ENCODE measurements around the gene RPL18A. TPM values are rescaled to one million over a fixed set of nuclear protein-coding genes. Genes with fewer than 3 reads are reported as not detected.

The RPL18A gene
- 1,000 to 10,000 TPM; 2,078 to 2,184 TPM for total RNA-seq

- H3K27ac Mint-ChIP-seq = peak within 1 kb of the TSS; percentile 96
- peaks cover 33% of the 10 kb centered on the region for H3K4me1 Mint-ChIP-seq (ENCODE audit: low read depth)
- ChIA-PET CTCF (interaction anchor here (0.5 to 9.8 kb wide), 57 partner anchors 8 to 419 kb away, joined by 3 to 289 read pairs (median 4); partner anchors contain the start of genes B3GNT3, CCDC124, FCHO1 and IL12RB1), POLR2A (interaction anchor here (0.6 to 3.7 kb wide), 13 partner anchors 11 to 343 kb away, joined by 3 to 69 read pairs (median 3); partner anchors contain the start of genes CCDC124, FCHO1, JAK3 and SLC5A5)
- peak within 1 kb of the TSS; percentile 91 for H3K4me3 Mint-ChIP-seq
- H3K36me3 Mint-ChIP-seq (ENCODE audit: low read depth) = peaks cover 42% of the 10 kb centered on the region
- peaks cover 2% of the 10 kb centered on the region for H3K27me3 Mint-ChIP-seq (ENCODE audit: low read depth)
- no peaks in the 10 kb centered on the region for H3K9me3 Mint-ChIP-seq (ENCODE audit: insufficient read depth)
- ATAC-seq (peak; percentile 97), DNase-seq (peak; percentile 100)
Measured at GRCh38 chr19:17859533-17860330, at the start of gene RPL18A. Gene RPL18A, plus strand, starts transcription at chr19:17859910. Its CDS starts 47 bp downstream, at chr19:17859957.

- DNase-seq = no peak
- Mint-ChIP-seq H3K27me3 (ENCODE audit: low read depth) (peaks cover 7% of the 10 kb centered on the region), H3K9me3 (ENCODE audit: insufficient read depth) (no peaks in the 10 kb centered on the region), H3K4me1 (ENCODE audit: low read depth) (peaks cover 17% of the 10 kb centered on the region), H3K36me3 (ENCODE audit: low read depth) (peaks cover under 1% of the 10 kb centered on the region), H3K27ac (no peak overlapping the region), H3K4me3 (no peak overlapping the region)
- ChIA-PET POLR2A (no interaction called here), CTCF (no interaction called here)
- ATAC-seq = no peak
Measured at GRCh38 chr19:17811103-17811502, 48.6 kb upstream of the RPL18A start.

- Mint-ChIP-seq H3K4me1 (ENCODE audit: low read depth) (peaks cover 14% of the 10 kb centered on the region), H3K27ac (no peak overlapping the region), H3K27me3 (ENCODE audit: low read depth) (peaks cover 7% of the 10 kb centered on the region), H3K36me3 (ENCODE audit: low read depth) (peaks cover 3% of the 10 kb centered on the region), H3K4me3 (no peak overlapping the region), H3K9me3 (ENCODE audit: insufficient read depth) (no peaks in the 10 kb centered on the region)
- ChIA-PET CTCF (no interaction called here), POLR2A (no interaction called here)
- no peak for DNase-seq
- ATAC-seq = no peak
Measured at GRCh38 chr19:17811681-17812080, 48.0 kb upstream of the RPL18A start.

- Mint-ChIP-seq H3K36me3 (ENCODE audit: low read depth) (peaks cover 3% of the 10 kb centered on the region), H3K27ac (no peak overlapping the region)
- CTCF ChIA-PET = no interaction called here
Measured at GRCh38 chr19:17812099-17812498, 47.6 kb upstream of the RPL18A start.

GRCh38 chr19:17817668-17818363 lies 41.9 kb upstream of the RPL18A start:
- no peak overlapping the region for H3K4me3 Mint-ChIP-seq
- H3K27ac Mint-ChIP-seq = no peak overlapping the region
- H3K27me3 Mint-ChIP-seq (ENCODE audit: low read depth) = no peaks in the 10 kb centered on the region
- CTCF ChIA-PET = no interaction called here
- POLR2A ChIA-PET = no interaction called here
- no peak for DNase-seq
- peaks cover 3% of the 10 kb centered on the region for H3K36me3 Mint-ChIP-seq (ENCODE audit: low read depth)
- H3K4me1 Mint-ChIP-seq (ENCODE audit: low read depth) = peaks cover 2% of the 10 kb centered on the region
- no peaks in the 10 kb centered on the region for H3K9me3 Mint-ChIP-seq (ENCODE audit: insufficient read depth)
- no peak for ATAC-seq

More at GRCh38 chr19:17812099-17812498, 47.6 kb upstream of the RPL18A start:
- ATAC-seq = no peak
- H3K27me3 Mint-ChIP-seq (ENCODE audit: low read depth) = peaks cover 7% of the 10 kb centered on the region
- POLR2A ChIA-PET = interaction anchor here (1.2 kb wide), 1 partner anchor 12 kb away, joined by 3 read pairs; no protein-coding TSS in a partner anchor
- H3K9me3 Mint-ChIP-seq (ENCODE audit: insufficient read depth) = no peaks in the 10 kb centered on the region
- no peak overlapping the region for H3K4me3 Mint-ChIP-seq
- DNase-seq = no peak
- H3K4me1 Mint-ChIP-seq (ENCODE audit: low read depth) = peaks cover 13% of the 10 kb centered on the region

GRCh38 chr19:17821190-17821589 lies 38.5 kb upstream of the RPL18A start, which contains the start of gene INSL3:
Gene INSL3, minus strand, starts transcription at chr19:17821519. Its CDS starts 13 bp downstream, at chr19:17821506.
- ATAC-seq (no peak), DNase-seq (no peak)
- Mint-ChIP-seq H3K27ac (no peak within 1 kb of the TSS), H3K4me1 (ENCODE audit: low read depth) (no peaks in the 10 kb centered on the region), H3K9me3 (ENCODE audit: insufficient read depth) (no peaks in the 10 kb centered on the region), H3K4me3 (no peak within 1 kb of the TSS), H3K36me3 (ENCODE audit: low read depth) (peaks cover 7% of the 10 kb centered on the region), H3K27me3 (ENCODE audit: low read depth) (no peaks in the 10 kb centered on the region)
- ChIA-PET POLR2A (interaction anchor here (1.2 kb wide), 1 partner anchor 10 kb away, joined by 4 read pairs; no protein-coding TSS in a partner anchor), CTCF (no interaction called here)

- H3K36me3 Mint-ChIP-seq (ENCODE audit: low read depth) = peaks cover 18% of the 10 kb centered on the region
- no peak overlapping the region for H3K4me3 Mint-ChIP-seq
- CTCF ChIA-PET = no interaction called here
- POLR2A ChIA-PET = interaction anchor here (1.0 to 1.4 kb wide), 5 partner anchors 11 to 35 kb away, joined by 3 read pairs; partner anchors contain the start of gene RPL18A
- no peak for DNase-seq
- H3K27ac Mint-ChIP-seq = no peak overlapping the region
- H3K27me3 Mint-ChIP-seq (ENCODE audit: low read depth) = no peaks in the 10 kb centered on the region
- H3K9me3 Mint-ChIP-seq (ENCODE audit: insufficient read depth) = no peaks in the 10 kb centered on the region
- peaks cover 2% of the 10 kb centered on the region for H3K4me1 Mint-ChIP-seq (ENCODE audit: low read depth)
- ATAC-seq = no peak
Measured at GRCh38 chr19:17824339-17824738, 35.4 kb upstream of the RPL18A start.

GRCh38 chr19:17826508-17827056 lies 33.1 kb upstream of the RPL18A start:
- CTCF ChIA-PET = no interaction called here
- Mint-ChIP-seq H3K4me1 (ENCODE audit: low read depth) (peaks cover 2% of the 10 kb centered on the region), H3K4me3 (no peak overlapping the region), H3K27ac (no peak overlapping the region), H3K9me3 (ENCODE audit: insufficient read depth) (no peaks in the 10 kb centered on the region), H3K36me3 (ENCODE audit: low read depth) (peaks cover 35% of the 10 kb centered on the region), H3K27me3 (ENCODE audit: low read depth) (no peaks in the 10 kb centered on the region)
- no peak for ATAC-seq
- POLR2A ChIA-PET = no interaction called here
- DNase-seq = no peak

- H3K4me3 Mint-ChIP-seq = no peak overlapping the region
- no peak overlapping the region for H3K27ac Mint-ChIP-seq
- H3K36me3 Mint-ChIP-seq (ENCODE audit: low read depth) = peaks cover 61% of the 10 kb centered on the region
- peaks cover 7% of the 10 kb centered on the region for H3K4me1 Mint-ChIP-seq (ENCODE audit: low read depth)
- peaks cover 6% of the 10 kb centered on the region for H3K9me3 Mint-ChIP-seq (ENCODE audit: insufficient read depth)
- ChIA-PET POLR2A (no interaction called here), CTCF (no interaction called here)
- no peaks in the 10 kb centered on the region for H3K27me3 Mint-ChIP-seq (ENCODE audit: low read depth)
- DNase-seq (no peak), ATAC-seq (no peak)
Measured at GRCh38 chr19:17829855-17830566, 29.7 kb upstream of the RPL18A start.

- peaks cover 6% of the 10 kb centered on the region for H3K9me3 Mint-ChIP-seq (ENCODE audit: insufficient read depth)
- ATAC-seq (peak; percentile 62), DNase-seq (peak; percentile 54)
- no peaks in the 10 kb centered on the region for H3K27me3 Mint-ChIP-seq (ENCODE audit: low read depth)
- ChIA-PET POLR2A (interaction anchor here (0.7 kb wide), 1 partner anchor 9 kb away, joined by 4 read pairs; the partner anchor contains the start of gene INSL3), CTCF (no interaction called here)
- H3K4me3 Mint-ChIP-seq = no peak overlapping the region
- H3K36me3 Mint-ChIP-seq (ENCODE audit: low read depth) = peaks cover 66% of the 10 kb centered on the region
- no peak overlapping the region for H3K27ac Mint-ChIP-seq
- peaks cover 14% of the 10 kb centered on the region for H3K4me1 Mint-ChIP-seq (ENCODE audit: low read depth)
Measured at GRCh38 chr19:17830567-17831418, 28.9 kb upstream of the RPL18A start.

Measured in activated CD8-positive, alpha-beta T cell treated with anti-CD3 and anti-CD28 coated beads, Interleukin-2, amount 10 ng/mL, durations not matched to agents 7 days and 5 days (primary cell).